Measurements from ENCODE around the gene CDK6. TPM values are rescaled to one million over a fixed set of nuclear protein-coding genes. Genes with fewer than 3 reads are reported as not detected.
A peak's percentile ranks its signal among the peaks of the same experiment; 100 is the strongest.

The CDK6 gene
- total and polyA plus RNA-seq, 2 of the 8 experiments (the other 6 are each of a cell fraction or from before 2014, with no cell fraction given), result 5.9 to 18.9 TPM

GRCh38 chr7:92782855-92783254 is 53.5 kb downstream of the CDK6 start:
- no peak for DNase-seq (ENCODE audit: low read depth in 1 of 2, low spot score in 2 of 2)
- FAIRE-seq, result no peak
- Histone ChIP-seq H2BK20ac (ENCODE audit: low read length) (no peak overlapping the region), H2BK5ac (ENCODE audit: low read depth, low read length) (no peak overlapping the region), H3K27ac (ENCODE audit: low read depth, low read length) (no peak overlapping the region), H3K9me3 (ENCODE audit: insufficient read depth in 2 of 2, low read depth in 1 of 2, low read length in 1 of 2) (no peaks in the 10 kb centered on the region), H2AFZ (ENCODE audit: low read length) (no peak overlapping the region), H4K5ac (ENCODE audit: insufficient read length, low read depth, low read length) (no peak overlapping the region), H3K4me2 (ENCODE audit: insufficient read depth in 1 of 2, low read depth in 2 of 2, low read length in 2 of 2) (no peak overlapping the region), H3K4me1 (replicated peaks in 1 of 4; ENCODE audit: control insufficient read depth in 3 of 4, insufficient read depth in 4 of 4, low read length in 3 of 4) (peaks cover 1 to 9% (median 6%) of the 10 kb centered on the region in 4 experiments; a peak in 3 of 7 replicates), H3K27me3 (replicated peaks in 1 of 4; ENCODE audit: control insufficient read depth in 3 of 4, extremely low read depth in 1 of 4, insufficient read depth in 3 of 4, low read length in 3 of 4) (no peaks in the 10 kb centered on the region), H3K79me1 (ENCODE audit: low read depth, low read length) (no peaks in the 10 kb centered on the region), H3K4me3 (ENCODE audit: extremely low read depth in 1 of 4, insufficient read depth in 2 of 4, low read depth in 3 of 4, low read length in 4 of 4) (no peak overlapping the region), H2BK120ac (replicated peaks; ENCODE audit: low read depth, low read length) (no peak overlapping the region), H3K56ac (replicated peaks; ENCODE audit: insufficient read length, low read depth, low read length) (no peak overlapping the region), H4K8ac (ENCODE audit: extremely low read depth, insufficient read depth, low read length) (no peak overlapping the region), H2BK15ac (ENCODE audit: low read length) (no peak overlapping the region), H3K36me3 (ENCODE audit: control insufficient read depth in 2 of 4, insufficient read depth in 4 of 4, low read length in 3 of 4) (no peaks in the 10 kb centered on the region; a peak in 1 of 8 replicates), H3K23ac (ENCODE audit: insufficient read length) (no peak overlapping the region), H2BK12ac (ENCODE audit: low read depth, low read length) (no peak overlapping the region), H3K23me2 (ENCODE audit: low read depth, low read length) (no peaks in the 10 kb centered on the region), H3K14ac (ENCODE audit: insufficient read length) (no peak overlapping the region), H2AK5ac (ENCODE audit: low read depth, low read length) (no peak overlapping the region), H3K79me2 (ENCODE audit: control insufficient read depth in 1 of 2, insufficient read depth in 2 of 2, low read length in 2 of 2) (0 out of 4 replicates have a peak, but pooled peaks cover 0 to 7% of the 10 kb centered on the region in 2 experiments), H4K20me1 (replicated peaks in 1 of 2; ENCODE audit: control insufficient read depth in 1 of 2, insufficient read depth in 2 of 2, low read length in 2 of 2) (no peaks in the 10 kb centered on the region), H3K9ac (replicated peaks in 1 of 4; ENCODE audit: extremely low read depth in 1 of 4, low read depth in 3 of 4, low read length in 3 of 4) (no peak overlapping the region), H4K91ac (replicated peaks; ENCODE audit: insufficient read length, low read length) (peak overlapping the region; percentile 1), H3K4ac (replicated peaks; ENCODE audit: insufficient read length, low read depth, low read length) (no peak overlapping the region), H3K18ac (ENCODE audit: extremely low read depth, low read length) (no peak overlapping the region)
- POLR2A ChIA-PET (ENCODE audit: partially characterized antibody), result no interaction called here
- CTCF ChIA-PET (ENCODE audit: partially characterized antibody), result interaction anchor here (1.5 to 1.7 kb wide), 2 partner anchors 11 to 61 kb away, joined by 4 read pairs; no protein-coding TSS in a partner anchor
- 82% methylated on average over 3 of the region's 3 CpGs; no CpG with 5 or more reads in 1 of the 2 experiments for WGBS, 2 experiments (ENCODE audit: extremely low coverage in 1 of 2, insufficient coverage in 1 of 2, insufficient read length in 1 of 2, insufficient replicate concordance in 2 of 2, low coverage in 1 of 2, low lambda C conversion rate in 2 of 2, missing lambda C conversion rate in 1 of 2)
- TF ChIP-seq PHF8 (conservative IDR thresholded peaks at IDR 0.05; ENCODE audit: low read depth, low read length) (no peak), SRF (IDR thresholded peaks at IDR 0.05; ENCODE audit: low read depth, low read length) (peak; percentile 64), JUN (IDR thresholded peaks at IDR 0.05; ENCODE audit: low read depth, low read length) (no peak)

All from H1 (cell line).